ENCODE data around the gene GRIN2A.

- no peak for TF ChIP-seq CTCF (IDR thresholded peaks at IDR 0.05)
- TF ChIP-seq POLR2AphosphoS5 (IDR thresholded peaks at IDR 0.05): no peak
Observed at GRCh38 chr16:10107081-10107480, 75.1 kb downstream of the GRIN2A start.
